Breast epithelium (tissue), 4 donors: Measurements from ENCODE around the gene MORN1. TPM values are rescaled to one million over a fixed set of nuclear protein-coding genes. Genes with fewer than 3 reads are reported as not detected.

Experiments
- DNase-seq, 2 donors: peaks; one replicate each; pipeline ENCODE4 v3.0.0-alpha.2; 2019; ENCODE audit warnings: low spot score in 2 of 2
- H3K27ac ChIP-seq, 2 donors: fragments of 200-600 bp; sonication (generic) in 1 of 2; one replicate each; pipeline ENCODE4 v1.5.1; 2016 to 2019; ENCODE audit warnings: mild to moderate bottlenecking in 1 of 2
- H3K27me3 ChIP-seq, 2 donors: fragments of 200-600 bp; sonication (generic) in 1 of 2; one replicate each; pipeline versions ENCODE4 v1.5.1 to v1.6.0; 2017 to 2019; ENCODE audit warnings: control low read depth in 1 of 2, mild to moderate bottlenecking in 1 of 2
- H3K36me3 ChIP-seq: fragments of 200-600 bp; one replicate; pipeline ENCODE4 v1.5.1; 2019
- H3K4me1 ChIP-seq, 2 donors: fragments of 200-600 bp; sonication (generic); one replicate each; pipeline ENCODE4 v1.5.1; 2016 to 2019; ENCODE audit warnings: control low read depth in 1 of 2
- H3K4me3 ChIP-seq, 3 donors: fragments of 200-600 bp; sonication (generic); 1 replicate in 2 of 3; 2 replicates in 1 of 3; pipeline ENCODE4 v1.5.1; 2016 to 2019; ENCODE audit warnings: mild to moderate bottlenecking in 3 of 3, moderate library complexity in 2 of 3
- H3K9me3 ChIP-seq, 2 donors: fragments of 200-600 bp; sonication (generic) in 1 of 2; one replicate each; pipeline ENCODE4 v1.5.1; 2016 to 2019; ENCODE audit warnings: control low read depth in 1 of 2
- CTCF ChIP-seq, 3 donors: fragments of 450-650 bp; IDR thresholded peaks; one replicate each; pipeline ENCODE4 v1.5.1; 2016 to 2017; ENCODE audit warnings: antibody characterized with exemption in 3 of 3, mild to moderate bottlenecking in 3 of 3, moderate library complexity in 3 of 3
- POLR2A ChIP-seq: fragments of 450-650 bp; IDR thresholded peaks from one replicate; pipeline ENCODE4 v1.6.1; 2016; ENCODE audit warnings: antibody characterized with exemption, mild to moderate bottlenecking, moderate library complexity
- POLR2AphosphoS5 ChIP-seq, 3 donors: sonication (generic); formaldehyde crosslinking; IDR thresholded peaks; one replicate each; pipeline ENCODE4 v1.6.1; 2017; ENCODE audit warnings: antibody characterized with exemption in 3 of 3
- intact Hi-C: fragments of 100-400 bp; cut with DNase I; formaldehyde crosslinking; loops from one replicate; pipeline ENCODE4 v1.15.1; 2023; ENCODE audit warnings: low total_unique reads
- total RNA-seq, 3 donors: library from RNA; depleted of rRNA; stranded (reverse); fragments of >200 nt; gene quantifications; one replicate each; pipeline ENCODE4 v1.1.0, GENCODE V29; 2016

Gene MORN1
- total RNA-seq, 3 donors from 2014 or later: 4.0 to 18.1 (median 17.7) TPM

DNA sequence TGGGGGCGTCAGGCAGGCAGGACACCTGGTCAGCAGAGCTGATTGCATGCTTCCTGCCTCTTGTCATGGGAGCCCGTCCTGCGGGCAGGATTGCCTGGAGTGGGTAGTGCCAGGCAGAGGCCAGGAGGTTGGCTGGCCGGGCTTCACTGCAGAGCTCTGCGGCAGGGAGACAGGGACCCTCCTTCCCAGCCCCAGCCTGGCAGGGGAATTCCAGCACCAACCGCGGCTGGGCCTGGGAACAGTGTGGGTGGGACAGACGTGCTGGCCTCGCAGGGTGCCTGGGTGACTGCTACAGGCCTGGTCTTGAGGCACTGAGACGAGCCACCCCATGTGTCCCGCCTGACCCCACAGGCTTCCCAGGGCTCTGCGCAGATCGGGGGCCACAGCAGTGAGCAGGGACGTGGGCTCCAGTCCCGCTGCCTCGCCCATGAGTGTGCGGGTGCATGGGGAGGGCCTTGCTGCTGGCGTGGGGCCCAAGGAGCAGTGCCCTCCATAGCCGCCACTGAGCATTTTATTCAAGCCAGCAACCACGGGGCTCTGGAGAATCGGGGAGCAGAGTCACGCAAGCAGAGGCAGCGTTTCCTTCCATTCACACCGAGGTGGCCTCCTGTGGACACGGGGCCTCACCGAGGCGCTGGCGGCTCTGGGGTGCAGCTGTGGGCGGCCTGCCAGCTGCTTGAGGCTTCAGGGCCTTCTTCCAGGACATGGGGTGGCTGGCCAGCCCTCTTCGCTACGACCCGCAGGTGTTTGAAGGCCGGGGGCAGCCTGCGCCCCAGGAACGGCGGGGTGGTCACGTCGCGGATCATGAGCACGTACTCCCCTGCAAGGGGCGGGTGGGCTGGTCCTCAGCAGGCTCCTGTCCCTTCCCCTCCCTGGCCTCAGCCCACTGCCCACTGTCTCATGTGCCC, 70.3 kb downstream of the MORN1 start:
- peak overlapping the region; percentile 94 to 97 for H3K27ac ChIP-seq
- intact Hi-C loops: no loop called here
- no peak for DNase-seq
- H3K4me1 ChIP-seq: peaks cover 11 to 16% of the 10 kb centered on the region in 2 donors
- no peaks in the 10 kb centered on the region for H3K9me3 ChIP-seq
- H3K36me3 ChIP-seq: no peaks in the 10 kb centered on the region
- peak overlapping the region in 1 of 3 donors; percentile 22 for H3K4me3 ChIP-seq
- H3K27me3 ChIP-seq: no peaks in the 10 kb centered on the region
- no peak for TF ChIP-seq CTCF (IDR thresholded peaks at IDR 0.05)
- no peak for TF ChIP-seq POLR2AphosphoS5 (IDR thresholded peaks at IDR 0.05)

DNA sequence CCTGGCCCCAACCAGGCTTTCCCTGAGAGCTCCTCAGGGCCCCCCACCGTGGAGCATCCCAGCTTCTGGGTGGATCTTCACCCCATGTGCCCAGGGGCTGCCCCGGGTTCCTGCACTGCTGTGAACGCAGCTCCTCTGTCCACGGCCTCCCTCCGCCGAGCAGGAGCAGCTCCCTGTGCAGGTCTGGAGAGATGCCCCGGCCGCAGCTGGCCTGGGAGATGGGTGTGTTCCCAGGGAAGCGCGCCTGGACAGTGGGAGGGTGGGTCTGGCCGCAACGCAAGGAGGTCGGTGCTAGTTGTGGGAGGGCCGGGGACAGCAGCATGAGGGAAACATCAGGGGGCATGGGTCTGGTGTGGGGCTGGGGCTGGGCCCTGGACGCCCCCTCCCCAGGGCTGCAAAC, 71.3 kb downstream of the MORN1 start:
- DNase-seq: no peak
- intact Hi-C loops: no loop called here
- H3K9me3 ChIP-seq: no peaks in the 10 kb centered on the region

GRCh38 chr1:2319291-2319690, 72.1 kb downstream of the MORN1 start:
- no peaks in the 10 kb centered on the region for H3K27me3 ChIP-seq
- TF ChIP-seq CTCF (IDR thresholded peaks at IDR 0.05) (no peak), POLR2A (no peak), POLR2AphosphoS5 (IDR thresholded peaks at IDR 0.05) (no peak)
- DNase-seq: no peak
- intact Hi-C loops: no loop called here
- H3K9me3 ChIP-seq: no peaks in the 10 kb centered on the region
- H3K27ac ChIP-seq: peak overlapping the region in 1 of 2 donors; percentile 97
- peaks cover 11 to 20% of the 10 kb centered on the region in 2 donors for H3K4me1 ChIP-seq
- no peak overlapping the region for H3K4me3 ChIP-seq
- H3K36me3 ChIP-seq: no peaks in the 10 kb centered on the region

More for the DNA sequence above, 71.3 kb downstream of the MORN1 start:
- no peaks in the 10 kb centered on the region for H3K27me3 ChIP-seq
- no peak overlapping the region for H3K4me3 ChIP-seq
- peaks cover 11 to 16% of the 10 kb centered on the region in 2 donors for H3K4me1 ChIP-seq
- no peaks in the 10 kb centered on the region for H3K36me3 ChIP-seq
- no peak for TF ChIP-seq POLR2A
- no peak for TF ChIP-seq CTCF (IDR thresholded peaks at IDR 0.05)
- no peak for TF ChIP-seq POLR2AphosphoS5 (IDR thresholded peaks at IDR 0.05)
- H3K27ac ChIP-seq: peak overlapping the region; percentile 94 to 97

GRCh38 chr1:2318314-2319278, 72.8 kb downstream of the MORN1 start:
- Histone ChIP-seq H3K9me3 (no peaks in the 10 kb centered on the region), H3K36me3 (no peaks in the 10 kb centered on the region), H3K4me1 (peaks cover 15 to 24% of the 10 kb centered on the region in 2 donors), H3K4me3 (no peak overlapping the region), H3K27me3 (no peaks in the 10 kb centered on the region), H3K27ac (peak overlapping the region; percentile 12 to 97)
- intact Hi-C loops: no loop called here
- no peak for DNase-seq
- no peak for TF ChIP-seq POLR2A
- TF ChIP-seq POLR2AphosphoS5 (IDR thresholded peaks at IDR 0.05): no peak
- TF ChIP-seq CTCF (IDR thresholded peaks at IDR 0.05): no peak
